ENCODE results near the gene PRRX1. TPM values are rescaled to one million over a fixed set of nuclear protein-coding genes. Genes with fewer than 3 reads are reported as not detected.

PRRX1 gene
- total RNA-seq, 1 donor from 2014 or later = 74.7 TPM

DNA sequence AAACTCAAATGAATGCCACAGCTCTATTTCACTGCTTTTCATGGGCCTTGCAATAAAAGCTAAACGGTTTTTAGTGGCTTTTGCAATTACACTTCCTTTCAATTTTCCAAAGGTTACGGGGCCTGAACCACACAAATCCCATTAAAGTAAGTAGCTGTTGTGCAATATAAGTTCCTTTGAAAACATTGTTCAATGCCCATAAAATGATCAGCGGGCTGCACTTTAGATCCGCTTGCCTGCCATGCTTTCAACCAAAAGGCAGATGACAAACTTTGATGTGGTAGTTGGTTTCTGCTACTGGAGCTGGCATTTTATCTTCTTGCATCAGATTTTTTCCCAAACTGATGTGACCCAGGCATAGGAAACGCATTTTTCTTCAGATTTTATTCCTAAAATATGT, 50.2 kb downstream of the PRRX1 start:
- no peaks in the 10 kb centered on the region for H3K36me3 ChIP-seq
- no peak overlapping the region for H3K27ac ChIP-seq (replicated peaks)
- H3K27me3 ChIP-seq (ENCODE audit: low read depth) = no peaks in the 10 kb centered on the region
- H3K9me3 ChIP-seq (replicated peaks) = no peaks in the 10 kb centered on the region
- H3K4me1 ChIP-seq = peaks cover 18% of the 10 kb centered on the region
- intact Hi-C loops (cut with micrococcal nuclease) = no loop called here
- no peak for DNase-seq
- TF ChIP-seq, protein P1, sequence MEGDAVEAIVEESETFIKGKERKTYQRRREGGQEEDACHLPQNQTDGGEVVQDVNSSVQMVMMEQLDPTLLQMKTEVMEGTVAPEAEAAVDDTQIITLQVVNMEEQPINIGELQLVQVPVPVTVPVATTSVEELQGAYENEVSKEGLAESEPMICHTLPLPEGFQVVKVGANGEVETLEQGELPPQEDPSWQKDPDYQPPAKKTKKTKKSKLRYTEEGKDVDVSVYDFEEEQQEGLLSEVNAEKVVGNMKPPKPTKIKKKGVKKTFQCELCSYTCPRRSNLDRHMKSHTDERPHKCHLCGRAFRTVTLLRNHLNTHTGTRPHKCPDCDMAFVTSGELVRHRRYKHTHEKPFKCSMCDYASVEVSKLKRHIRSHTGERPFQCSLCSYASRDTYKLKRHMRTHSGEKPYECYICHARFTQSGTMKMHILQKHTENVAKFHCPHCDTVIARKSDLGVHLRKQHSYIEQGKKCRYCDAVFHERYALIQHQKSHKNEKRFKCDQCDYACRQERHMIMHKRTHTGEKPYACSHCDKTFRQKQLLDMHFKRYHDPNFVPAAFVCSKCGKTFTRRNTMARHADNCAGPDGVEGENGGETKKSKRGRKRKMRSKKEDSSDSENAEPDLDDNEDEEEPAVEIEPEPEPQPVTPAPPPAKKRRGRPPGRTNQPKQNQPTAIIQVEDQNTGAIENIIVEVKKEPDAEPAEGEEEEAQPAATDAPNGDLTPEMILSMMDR (IDR thresholded peaks at IDR 0.05; ENCODE audit: borderline replicate concordance) = no peak
- H3K4me3 ChIP-seq = no peak overlapping the region

DNA sequence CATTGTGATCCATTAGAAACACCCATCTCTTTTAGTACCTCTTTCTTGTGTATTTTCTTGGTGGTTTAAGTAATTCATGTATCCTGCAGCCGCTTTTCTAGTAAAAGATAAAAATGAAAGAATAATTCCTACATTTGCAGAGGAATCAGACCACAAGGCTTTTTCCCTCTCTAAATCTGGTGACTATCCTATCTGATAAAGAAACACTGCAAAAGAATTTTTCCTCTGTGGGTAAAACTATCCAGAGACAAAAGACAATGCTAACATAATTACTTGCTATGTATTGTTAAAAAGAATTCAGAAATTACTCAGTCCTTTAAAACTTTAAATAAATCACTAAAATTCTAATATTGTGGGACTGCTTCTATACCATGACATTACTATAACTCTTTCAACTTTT, 51.0 kb downstream of the PRRX1 start:
- H3K27ac ChIP-seq (replicated peaks) = no peak overlapping the region
- DNase-seq = no peak
- no peak overlapping the region for H3K4me3 ChIP-seq
- no peaks in the 10 kb centered on the region for H3K9me3 ChIP-seq (replicated peaks)
- peaks cover 5% of the 10 kb centered on the region for H3K36me3 ChIP-seq
- TF ChIP-seq, protein P1 (IDR thresholded peaks at IDR 0.05; ENCODE audit: borderline replicate concordance) = no peak
- peaks cover 14% of the 10 kb centered on the region for H3K4me1 ChIP-seq
- no peaks in the 10 kb centered on the region for H3K27me3 ChIP-seq (ENCODE audit: low read depth)
- intact Hi-C loops (cut with micrococcal nuclease) = loop anchor here (1.0 kb wide), 1 partner anchor 15 kb away; no protein-coding TSS in a partner anchor

DNA sequence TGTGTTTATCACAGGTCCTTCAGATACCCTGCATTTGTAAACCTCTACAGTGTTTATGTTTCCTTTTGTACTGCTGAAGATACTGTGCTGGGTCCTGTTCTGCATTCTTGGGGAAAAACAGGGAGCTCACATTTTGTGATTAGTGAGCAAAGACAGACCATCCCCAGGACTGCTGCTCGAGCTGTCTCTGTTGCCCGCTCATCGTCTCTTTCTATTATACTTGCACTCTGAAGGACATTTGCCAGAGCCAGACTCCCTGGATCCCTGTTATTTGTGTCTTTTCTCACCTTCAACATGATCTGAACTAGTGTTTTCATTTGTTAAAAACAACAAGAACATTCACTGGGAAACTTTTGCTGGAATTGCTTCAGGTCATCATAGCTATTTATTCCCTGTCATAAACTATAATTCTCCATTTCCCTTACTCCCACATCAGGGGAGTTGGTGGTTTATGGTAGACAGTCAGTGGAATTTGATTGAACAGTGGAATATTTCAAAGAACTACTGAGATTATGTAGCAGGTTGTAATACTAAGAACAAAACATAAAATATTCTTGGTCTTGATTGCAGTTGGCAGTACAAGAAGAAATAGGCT, 53.0 kb downstream of the PRRX1 start:
- H3K4me3 ChIP-seq = no peak overlapping the region
- intact Hi-C loops (cut with micrococcal nuclease) = no loop called here
- H3K9me3 ChIP-seq (replicated peaks) = no peaks in the 10 kb centered on the region
- no peak overlapping the region for H3K27ac ChIP-seq (replicated peaks)
- H3K27me3 ChIP-seq (ENCODE audit: low read depth) = no peaks in the 10 kb centered on the region
- DNase-seq = no peak
- peaks cover 14% of the 10 kb centered on the region for H3K4me1 ChIP-seq
- TF ChIP-seq, protein P1 (IDR thresholded peaks at IDR 0.05; ENCODE audit: borderline replicate concordance) = no peak
- peaks cover 23% of the 10 kb centered on the region for H3K36me3 ChIP-seq

DNA sequence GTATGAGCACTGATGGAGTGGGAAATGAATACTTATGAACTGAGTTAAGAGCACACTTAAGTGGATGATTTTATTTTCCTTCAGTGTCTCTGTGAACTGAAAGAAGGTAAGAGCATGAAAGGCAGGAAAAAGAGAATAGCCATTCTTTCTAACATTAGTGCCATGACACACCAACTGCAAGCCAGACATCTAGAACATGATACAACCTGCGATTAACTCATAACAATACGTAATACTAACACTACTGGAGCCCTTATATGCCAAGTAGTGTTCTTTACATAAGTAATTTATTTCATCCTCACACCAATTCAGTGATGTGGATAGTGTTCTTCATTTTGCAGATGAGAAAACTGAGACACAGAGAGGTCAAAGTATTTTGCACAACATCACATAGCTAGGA, 56.7 kb downstream of the PRRX1 start:
- TF ChIP-seq, protein P1 (IDR thresholded peaks at IDR 0.05; ENCODE audit: borderline replicate concordance) = no peak
- no peak for DNase-seq
- peaks cover 8% of the 10 kb centered on the region for H3K9me3 ChIP-seq (replicated peaks)
- H3K4me1 ChIP-seq = peaks cover 9% of the 10 kb centered on the region
- no peak overlapping the region for H3K4me3 ChIP-seq
- H3K27me3 ChIP-seq (ENCODE audit: low read depth) = no peaks in the 10 kb centered on the region
- H3K36me3 ChIP-seq = peaks cover 41% of the 10 kb centered on the region
- intact Hi-C loops (cut with micrococcal nuclease) = no loop called here
- H3K27ac ChIP-seq (replicated peaks) = no peak overlapping the region

DNA sequence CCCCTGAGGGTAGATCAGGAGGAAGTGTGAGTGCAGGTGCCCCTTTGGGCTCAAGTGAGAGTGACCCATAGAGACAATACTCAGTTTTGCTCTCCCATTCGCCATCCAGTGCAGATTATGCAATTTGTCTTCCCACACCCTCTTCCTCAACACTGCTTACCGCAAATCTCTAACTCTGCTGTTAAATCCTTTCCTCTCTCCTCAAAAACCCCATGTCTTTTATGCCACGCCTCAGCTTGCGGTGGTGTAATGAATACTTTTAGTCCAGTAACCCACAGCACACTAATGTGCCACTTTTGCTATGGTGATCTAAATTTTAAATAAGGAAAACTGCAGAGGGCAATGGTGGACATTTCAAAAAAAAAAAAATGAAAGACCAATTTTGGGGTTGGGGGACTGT, 57.7 kb downstream of the PRRX1 start:
- Histone ChIP-seq H3K4me3 (no peak overlapping the region), H3K27ac (replicated peaks) (no peak overlapping the region), H3K27me3 (ENCODE audit: low read depth) (no peaks in the 10 kb centered on the region), H3K4me1 (peaks cover 9% of the 10 kb centered on the region), H3K9me3 (replicated peaks) (peaks cover 8% of the 10 kb centered on the region), H3K36me3 (peaks cover 46% of the 10 kb centered on the region)
- TF ChIP-seq, protein P1 (IDR thresholded peaks at IDR 0.05; ENCODE audit: borderline replicate concordance) = no peak
- DNase-seq = no peak
- intact Hi-C loops (cut with micrococcal nuclease) = no loop called here
